GM18870 (cell line): ENCODE data around the gene MYO5C.

Experiments
- ATAC-seq: cut with Tn5 transposase; IDR thresholded peaks from one replicate; pipeline ENCODE4 v1.9.1; 2021; ENCODE audit warnings: moderate library complexity; ENCODE audit not compliant: unreplicated experiment

Gene MYO5C, protein sequence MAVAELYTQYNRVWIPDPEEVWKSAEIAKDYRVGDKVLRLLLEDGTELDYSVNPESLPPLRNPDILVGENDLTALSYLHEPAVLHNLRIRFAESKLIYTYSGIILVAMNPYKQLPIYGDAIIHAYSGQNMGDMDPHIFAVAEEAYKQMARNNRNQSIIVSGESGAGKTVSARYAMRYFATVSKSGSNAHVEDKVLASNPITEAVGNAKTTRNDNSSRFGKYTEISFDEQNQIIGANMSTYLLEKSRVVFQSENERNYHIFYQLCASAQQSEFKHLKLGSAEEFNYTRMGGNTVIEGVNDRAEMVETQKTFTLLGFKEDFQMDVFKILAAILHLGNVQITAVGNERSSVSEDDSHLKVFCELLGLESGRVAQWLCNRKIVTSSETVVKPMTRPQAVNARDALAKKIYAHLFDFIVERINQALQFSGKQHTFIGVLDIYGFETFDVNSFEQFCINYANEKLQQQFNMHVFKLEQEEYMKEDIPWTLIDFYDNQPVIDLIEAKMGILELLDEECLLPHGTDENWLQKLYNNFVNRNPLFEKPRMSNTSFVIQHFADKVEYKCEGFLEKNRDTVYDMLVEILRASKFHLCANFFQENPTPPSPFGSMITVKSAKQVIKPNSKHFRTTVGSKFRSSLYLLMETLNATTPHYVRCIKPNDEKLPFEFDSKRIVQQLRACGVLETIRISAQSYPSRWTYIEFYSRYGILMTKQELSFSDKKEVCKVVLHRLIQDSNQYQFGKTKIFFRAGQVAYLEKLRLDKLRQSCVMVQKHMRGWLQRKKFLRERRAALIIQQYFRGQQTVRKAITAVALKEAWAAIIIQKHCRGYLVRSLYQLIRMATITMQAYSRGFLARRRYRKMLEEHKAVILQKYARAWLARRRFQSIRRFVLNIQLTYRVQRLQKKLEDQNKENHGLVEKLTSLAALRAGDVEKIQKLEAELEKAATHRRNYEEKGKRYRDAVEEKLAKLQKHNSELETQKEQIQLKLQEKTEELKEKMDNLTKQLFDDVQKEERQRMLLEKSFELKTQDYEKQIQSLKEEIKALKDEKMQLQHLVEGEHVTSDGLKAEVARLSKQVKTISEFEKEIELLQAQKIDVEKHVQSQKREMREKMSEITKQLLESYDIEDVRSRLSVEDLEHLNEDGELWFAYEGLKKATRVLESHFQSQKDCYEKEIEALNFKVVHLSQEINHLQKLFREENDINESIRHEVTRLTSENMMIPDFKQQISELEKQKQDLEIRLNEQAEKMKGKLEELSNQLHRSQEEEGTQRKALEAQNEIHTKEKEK (N-terminal part only)

DNA sequence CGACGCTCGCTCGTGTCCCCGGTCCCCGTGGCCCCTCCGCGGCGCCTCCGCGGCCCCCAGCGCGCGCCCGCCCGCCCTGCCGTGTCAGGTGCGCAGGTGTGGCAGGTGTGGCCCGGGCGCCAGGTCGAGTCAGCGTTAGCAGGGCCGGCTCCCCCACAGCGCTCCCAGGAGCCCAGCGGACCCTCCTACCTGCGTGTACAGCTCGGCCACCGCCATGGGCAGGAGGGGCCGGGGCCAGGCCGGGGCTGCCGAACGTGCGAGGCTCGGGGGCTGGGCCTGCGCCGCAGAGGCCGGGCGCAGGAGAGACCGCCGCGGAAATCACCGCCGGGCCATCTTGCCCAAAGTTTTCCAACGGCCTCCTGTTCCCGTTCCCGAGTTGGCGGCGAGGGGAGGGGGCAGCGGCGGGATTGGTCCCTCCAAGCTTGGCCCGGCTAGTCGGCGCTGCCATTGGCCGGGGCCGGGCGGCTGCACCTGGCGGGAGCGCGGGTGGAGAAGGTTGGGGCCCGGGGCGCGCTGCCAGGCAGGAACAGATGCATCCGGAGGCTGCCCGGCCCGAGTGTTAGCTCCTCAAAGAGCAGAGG is at the start of gene MYO5C:
TSS of gene MYO5C (minus strand) at position 384 of the 581 bp plus-strand sequence. CDS start at position 216, 168 bp downstream.
- ATAC-seq = no peak

DNA sequence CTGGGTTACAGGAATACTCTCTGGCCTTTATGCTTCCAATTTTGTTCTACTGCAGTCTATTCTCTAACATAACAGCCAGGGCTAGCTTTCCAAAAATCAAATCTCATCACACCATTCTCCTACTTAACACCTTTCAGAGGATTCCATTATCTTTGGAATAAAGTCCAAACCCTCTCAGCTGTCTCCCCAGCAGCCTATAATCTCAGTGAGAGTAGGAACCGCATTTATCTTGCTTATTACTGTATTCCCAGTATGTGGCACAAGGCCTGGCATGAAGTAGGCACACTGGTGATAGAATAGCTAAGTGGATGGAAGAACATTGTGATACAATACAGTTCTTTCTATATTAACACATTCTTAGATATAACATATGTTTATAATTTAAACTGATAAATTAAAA is 49.0 kb upstream of the MYO5C start:
- ATAC-seq = no peak

DNA sequence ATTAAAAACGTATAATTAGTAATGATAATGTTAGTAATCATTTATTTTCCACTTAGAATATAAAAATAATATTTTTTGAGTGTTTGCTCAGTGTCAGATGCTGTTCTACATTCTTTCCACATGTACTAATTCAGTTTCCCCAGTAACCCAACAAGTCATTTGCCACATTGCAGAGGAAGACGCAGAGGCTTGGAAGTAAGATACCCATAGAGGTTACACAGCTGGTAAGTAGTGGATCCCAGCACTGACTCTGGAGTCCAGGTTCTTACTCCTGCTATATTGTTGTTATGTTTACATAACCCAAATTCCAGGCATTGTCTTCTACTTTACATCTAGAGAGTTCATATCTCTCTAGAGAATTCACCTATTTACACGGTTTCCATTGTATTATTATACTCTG is 48.2 kb upstream of the MYO5C start:
- ATAC-seq = no peak

DNA sequence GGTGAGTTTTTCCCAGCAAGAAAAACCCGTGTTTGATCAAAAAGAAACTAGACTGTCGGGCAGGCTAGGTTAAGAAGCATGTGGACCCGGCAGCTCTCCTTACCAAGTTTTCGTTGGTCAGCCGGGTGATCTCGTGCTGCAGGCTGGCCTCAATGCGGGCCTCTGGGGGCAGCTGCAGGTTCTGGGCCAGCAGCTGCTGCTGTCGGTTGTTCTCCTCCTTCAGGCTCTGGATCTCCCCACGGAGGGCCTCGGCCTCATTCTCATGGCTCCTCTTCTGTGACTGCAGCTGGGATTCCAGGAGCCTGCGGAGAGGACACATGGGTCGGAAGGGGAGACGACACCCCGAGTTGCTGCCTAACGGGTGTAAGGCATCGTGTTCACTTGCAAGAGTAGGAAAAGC is 44.5 kb upstream of the MYO5C start:
- no peak for ATAC-seq

DNA sequence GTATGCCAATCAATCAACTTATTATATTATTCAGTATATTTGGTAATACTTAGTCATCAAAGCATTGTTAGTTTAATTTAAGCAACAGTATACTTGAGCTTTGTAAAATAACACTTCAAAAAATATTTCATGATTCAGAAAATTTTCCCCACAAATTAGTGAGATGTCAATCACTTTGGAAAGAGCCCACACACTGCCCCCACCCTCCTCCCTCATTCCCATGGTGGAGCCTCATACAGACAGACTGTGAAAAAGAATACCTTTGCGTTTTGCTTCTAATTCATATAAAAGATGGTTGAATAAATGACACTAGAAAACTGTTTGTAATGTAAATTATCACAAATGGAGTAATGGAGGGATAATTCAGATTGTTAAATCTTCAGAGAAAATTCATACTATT is 43.3 kb upstream of the MYO5C start:
- no peak for ATAC-seq

DNA sequence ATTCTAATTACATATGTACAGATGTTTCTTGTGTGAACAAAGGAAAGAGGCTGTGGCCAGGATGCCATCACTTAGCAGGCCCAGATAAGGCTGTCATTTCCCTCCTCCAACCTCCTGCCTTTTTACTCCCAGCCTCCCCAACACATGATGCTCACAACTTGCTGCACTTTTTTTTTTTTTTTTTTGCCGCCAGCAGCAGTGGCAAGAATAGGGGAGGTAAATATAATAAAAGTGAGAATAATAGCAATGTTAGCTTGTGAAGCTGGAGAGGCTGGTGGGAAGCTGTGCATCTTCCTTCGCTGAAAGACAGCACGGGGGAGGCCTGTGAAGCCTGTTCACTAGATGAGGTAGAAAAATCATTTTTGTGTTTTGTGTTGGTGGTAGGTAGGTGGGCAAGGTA is 42.5 kb upstream of the MYO5C start:
- ATAC-seq = no peak

DNA sequence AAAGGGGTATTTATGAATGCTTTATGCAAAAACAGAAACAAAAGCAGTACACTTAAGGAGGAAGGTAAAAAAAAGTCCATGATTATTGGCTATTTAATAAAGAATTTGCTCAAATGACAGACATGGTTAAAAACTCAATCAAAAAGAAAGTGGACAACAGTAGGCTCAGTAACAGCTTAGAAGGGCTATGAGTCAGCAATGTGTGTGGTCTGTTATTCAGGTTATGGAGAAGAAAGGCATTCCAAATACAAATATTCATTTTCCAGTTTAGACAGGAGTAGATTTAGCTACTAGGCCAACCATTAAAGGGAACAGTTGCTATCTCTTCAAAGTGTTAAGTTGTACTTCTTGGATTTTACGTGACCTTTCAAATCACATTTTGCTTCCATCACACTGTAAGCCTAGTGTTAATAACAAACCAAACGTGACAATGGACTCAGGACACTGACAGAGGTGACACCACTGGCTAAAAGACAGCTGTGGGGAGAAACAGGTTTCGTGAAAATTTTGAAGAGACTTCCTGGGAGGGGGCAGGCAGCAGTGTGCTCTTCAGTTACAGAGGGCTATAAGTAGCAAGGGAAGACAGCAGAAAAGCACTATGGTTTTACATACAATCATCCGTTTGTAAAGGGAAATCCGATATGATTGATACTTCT is 41.7 kb upstream of the MYO5C start:
- no peak for ATAC-seq

DNA sequence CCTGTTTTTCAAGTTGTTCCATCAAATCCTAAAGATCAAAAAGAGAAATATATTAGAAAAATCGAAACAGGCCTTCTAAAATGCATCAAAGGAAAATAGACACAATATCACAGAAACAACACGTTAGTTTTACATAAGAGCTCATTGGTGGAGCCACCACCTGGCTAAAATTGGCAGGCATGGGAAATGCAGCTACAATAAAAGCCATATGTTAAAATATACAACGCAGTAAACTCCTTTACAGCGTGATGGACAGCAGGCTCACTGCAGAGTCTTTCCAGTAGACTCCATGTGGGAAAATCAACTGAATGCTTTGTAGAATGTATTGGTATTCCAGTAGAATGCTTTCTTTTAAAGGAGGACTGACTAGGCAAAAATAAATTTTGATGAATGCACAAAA is 40.9 kb upstream of the MYO5C start:
- no peak for ATAC-seq

DNA sequence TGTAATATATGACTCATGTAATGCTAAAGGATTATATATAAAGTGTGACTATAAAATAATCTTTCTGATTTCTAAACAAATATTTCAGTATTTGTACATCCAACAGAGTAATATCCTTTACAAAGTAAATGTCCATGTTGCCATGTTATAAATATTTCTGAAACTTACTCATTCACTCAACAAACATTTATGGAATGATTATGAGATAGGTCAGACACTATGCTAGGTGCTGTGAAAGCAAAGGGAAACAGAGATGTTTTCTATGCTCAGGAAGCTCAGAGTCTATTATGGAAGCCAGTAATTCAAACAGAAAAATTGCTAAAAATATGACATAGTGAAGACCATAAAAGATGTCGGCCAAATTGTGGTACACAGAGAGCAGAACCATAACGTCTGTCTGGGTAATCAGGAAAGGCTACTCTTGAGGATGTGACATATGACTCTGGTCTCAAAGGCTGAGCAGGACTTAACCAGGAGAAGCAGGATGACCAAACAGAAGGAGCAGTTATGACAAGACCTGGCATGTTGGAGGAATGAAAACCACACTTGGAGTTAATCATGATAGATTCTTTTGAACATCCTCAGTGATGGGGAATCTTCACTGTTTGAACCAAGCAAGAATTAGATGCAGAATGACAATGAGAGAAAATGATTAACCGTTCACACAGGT is 39.0 kb upstream of the MYO5C start:
- ATAC-seq = no peak

DNA sequence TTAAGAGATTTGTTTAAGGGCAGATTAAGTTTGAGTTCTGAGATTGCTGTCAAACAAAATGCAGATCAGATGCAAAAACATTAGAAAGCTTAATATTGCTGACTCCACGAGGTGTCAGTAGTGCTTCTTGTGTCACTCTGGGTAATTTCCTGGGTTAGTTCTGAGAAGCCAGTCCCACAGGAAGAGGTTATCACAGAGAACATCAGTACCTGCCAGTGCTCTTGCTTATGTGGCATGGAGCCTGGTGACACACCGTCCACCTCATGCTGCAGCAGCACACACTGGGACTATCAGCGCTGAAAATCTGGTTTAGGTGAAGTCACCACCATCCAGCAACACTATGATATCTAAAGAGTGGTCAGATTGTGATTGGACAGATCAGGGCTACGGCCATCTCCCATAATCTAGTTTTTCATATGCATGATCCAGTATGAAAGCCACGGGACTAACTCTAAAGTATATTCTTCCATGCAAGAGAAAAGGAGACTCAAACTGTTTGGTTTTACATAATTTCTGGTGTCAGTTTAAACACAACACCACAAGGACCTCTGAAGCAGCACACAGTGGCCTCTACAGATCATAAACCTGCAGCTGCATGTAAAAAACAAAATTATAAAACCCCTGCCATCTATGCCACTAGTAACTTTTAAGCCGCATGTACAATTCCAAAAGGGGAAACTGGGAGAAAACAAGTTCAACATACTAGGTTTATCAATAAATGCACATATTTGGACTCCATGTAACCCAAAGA is 36.1 kb upstream of the MYO5C start:
- peak; percentile 77 for ATAC-seq

DNA sequence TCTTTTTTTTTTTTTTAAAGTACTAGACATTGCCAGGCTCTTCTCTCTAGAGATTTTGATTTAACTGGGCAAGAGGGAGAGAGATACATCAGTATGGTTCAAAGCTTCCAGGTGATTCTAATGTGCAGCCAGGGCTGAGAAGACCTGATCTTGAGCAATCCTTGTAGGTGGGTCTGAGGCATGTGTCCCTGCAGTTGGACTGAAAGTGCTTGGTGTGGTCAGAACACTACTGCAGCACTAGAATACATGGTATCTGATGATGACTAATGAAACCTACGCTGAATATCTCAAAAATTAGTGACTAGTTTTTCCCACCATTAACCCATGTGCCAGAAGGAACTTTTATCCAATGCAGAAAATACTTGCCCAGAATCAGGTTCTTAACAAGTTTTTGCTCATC is 34.4 kb upstream of the MYO5C start:
- ATAC-seq = no peak

DNA sequence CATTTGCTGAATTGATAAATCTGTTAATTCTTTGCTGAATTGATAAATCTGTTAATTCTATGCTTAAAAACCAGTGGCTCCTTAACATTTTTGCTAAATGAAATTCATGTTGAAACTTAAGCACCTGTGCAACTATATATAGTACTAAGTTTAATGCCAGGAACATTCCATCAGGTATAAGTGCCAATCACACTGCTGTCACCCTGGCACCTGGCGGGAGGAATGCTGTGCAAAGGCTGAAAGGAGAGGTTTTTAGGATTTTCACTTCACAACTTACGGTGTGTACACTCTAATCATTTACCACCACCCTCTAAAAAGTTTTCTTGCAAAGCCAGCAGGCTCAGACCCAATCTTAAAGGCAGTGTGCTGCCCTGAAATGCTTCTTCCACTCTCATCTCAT is 33.5 kb upstream of the MYO5C start:
- no peak for ATAC-seq

DNA sequence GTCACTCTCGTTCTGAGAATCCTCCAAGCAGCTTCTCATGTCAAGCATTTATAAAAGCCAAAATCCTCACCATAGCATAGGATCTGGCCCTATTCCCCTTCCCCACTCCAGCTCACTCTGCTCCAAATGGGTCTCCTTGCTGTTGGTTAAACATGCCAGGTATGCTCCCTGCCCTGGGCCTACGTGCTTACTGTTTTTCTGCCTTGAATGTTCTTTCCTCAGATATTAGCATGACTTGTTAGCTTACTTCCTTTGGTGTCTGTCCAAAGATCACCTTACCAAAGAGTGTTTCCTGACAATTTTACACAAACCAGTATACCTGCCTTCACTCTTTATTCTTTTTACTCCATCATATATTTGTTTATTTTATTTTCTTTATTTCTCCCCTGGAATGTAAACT is 33.1 kb upstream of the MYO5C start:
- no peak for ATAC-seq

DNA sequence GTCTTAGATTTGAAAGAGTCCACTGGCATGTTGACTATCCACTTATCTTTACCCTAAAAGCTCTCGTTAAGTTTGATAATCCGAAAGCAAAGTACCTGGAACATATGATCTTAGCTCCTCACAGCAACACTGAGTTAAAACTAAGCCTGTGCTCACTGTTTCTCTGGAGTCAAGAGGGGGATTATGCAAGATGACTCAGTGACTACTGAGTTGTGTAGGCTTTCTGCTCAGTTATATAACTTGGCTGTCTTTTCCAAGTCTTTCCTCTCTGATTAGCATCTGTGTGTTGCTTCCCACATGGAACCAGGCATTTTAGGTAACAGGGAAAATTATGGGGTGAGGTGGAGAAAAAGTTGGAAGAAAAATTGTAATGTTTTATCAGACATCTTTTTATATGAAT is 31.2 kb upstream of the MYO5C start:
- no peak for ATAC-seq

DNA sequence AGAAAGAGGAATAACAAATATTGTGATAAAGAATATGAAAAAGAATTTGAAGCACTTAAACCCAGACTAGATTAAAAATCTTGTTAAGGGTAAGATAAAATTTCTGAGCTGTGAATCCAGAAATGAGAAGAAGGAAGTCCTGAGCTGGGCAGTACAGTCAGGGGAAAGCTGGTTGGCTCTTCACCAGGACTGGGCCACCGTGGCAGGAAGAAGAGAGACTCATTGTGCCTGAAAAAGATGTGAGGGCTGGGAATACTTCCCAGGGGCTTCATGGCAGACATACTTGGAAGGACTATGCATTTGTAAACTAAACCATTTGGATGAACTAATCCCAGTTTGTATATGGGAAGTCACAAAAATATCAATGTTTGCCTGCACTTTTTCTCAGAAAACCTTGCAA is 28.5 kb upstream of the MYO5C start:
- ATAC-seq = no peak

DNA sequence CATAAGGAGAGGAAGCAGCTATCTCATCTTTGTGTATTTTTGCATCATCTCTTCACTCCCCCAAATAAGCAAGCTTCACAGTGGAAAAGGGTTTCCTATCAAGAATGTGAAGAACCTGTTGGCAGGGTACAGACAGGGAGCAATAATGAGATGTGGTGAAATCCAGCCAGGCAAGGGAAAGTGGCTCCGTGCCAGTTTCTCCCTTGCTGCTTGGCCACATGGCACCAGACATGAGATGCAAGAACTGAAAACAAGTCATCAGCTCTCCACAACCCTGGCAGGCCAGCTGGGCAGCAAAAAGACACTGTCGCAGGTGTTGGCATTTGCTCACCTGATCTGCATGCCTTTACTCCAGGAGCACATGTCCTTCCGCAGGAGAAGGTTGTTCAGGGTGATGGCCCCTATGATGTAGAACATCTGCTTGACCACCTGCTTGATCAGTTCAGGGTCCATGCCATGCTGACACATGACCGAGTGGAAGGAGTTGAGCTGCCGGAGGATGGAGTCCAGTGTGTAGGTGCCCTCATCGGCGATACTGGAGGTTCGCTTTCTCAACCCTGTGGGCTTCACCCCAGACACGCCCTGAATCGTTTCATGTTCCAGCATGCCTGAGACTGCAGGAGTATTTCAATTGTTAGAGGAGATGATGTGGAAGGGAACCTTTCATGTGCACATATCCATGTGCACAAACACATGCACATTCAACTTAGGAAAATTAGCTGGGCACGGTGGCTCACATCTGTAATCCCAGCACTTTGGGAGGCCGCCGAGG is 23.3 kb upstream of the MYO5C start:
- ATAC-seq = no peak

DNA sequence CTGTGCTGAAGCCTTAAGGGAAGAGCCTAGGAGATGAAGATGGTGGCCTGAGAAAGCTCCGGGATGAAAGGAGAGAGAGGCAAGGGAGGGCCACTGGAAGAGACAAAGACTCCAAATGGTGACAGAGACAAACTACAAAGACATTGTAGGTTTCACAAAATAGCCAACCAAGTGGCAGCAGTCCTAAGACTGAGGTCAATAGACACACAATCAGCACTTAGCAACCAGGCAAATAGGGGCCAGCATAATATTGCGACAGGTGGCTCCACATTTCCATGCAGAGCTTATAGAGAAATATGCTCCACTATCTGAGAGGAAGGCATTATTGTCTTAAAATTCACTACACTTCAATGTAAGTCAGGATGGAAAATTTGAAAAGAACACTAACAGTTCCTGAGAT is 22.1 kb upstream of the MYO5C start:
- no peak for ATAC-seq

DNA sequence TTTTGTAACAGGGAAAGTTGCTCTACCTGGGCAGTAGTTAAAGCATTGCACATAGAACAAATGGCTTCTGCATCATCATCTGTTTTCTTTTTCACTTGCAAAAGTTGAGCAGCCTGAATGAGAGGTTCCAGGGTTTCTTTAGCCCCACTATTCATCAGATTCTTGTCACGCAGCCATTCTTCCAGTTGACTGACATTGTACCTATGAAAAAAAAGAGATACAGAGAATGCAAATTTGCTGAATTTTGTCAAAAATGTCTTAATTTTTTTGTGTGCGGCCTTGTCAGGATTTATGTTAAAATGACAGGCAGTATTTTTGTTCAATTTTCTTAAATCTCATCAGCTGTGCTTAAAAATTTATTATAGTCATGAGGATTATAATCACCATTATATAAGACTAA is 21.4 kb upstream of the MYO5C start:
- ATAC-seq = no peak
